SK-N-SH (cell line): ENCODE results near the gene STX1B. TPM values are rescaled to one million over a fixed set of nuclear protein-coding genes. Genes with fewer than 3 reads are reported as not detected.

Experiments used
- CTCF ChIA-PET: fragments of 300-600, 350-600 bp; formaldehyde crosslinking; extraction: SDS; loops from one replicate; lab custom pipeline; 2021; lab: Yijun Ruan, JAX
- POLR2A ChIA-PET: fragments of 350-600 bp; sonication (Branson Sonifier 250); formaldehyde crosslinking; extraction: SDS; loops from one replicate; lab custom pipeline; 2020; ENCODE audit warnings: antibody characterized with exemption, inconsistent platforms; lab: Yijun Ruan, JAX
- DNase-seq: peaks from one replicate; pipeline ENCODE4 v3.0.0; 2012
- H2AFZ ChIP-seq: fragments of 200-600 bp; sonication (generic); 2 replicates; pipeline ENCODE4 v1.8.1; 2016; ENCODE audit warnings: antibody characterized with exemption, mild to moderate bottlenecking, low read depth
- H3F3A ChIP-seq: fragments of 200-600 bp; sonication (generic); replicated peaks from 2 replicates; pipeline ENCODE3; 2016; ENCODE audit warnings: antibody characterized with exemption, mild to moderate bottlenecking; ENCODE audit not compliant: insufficient read depth
- H3K27ac ChIP-seq, 2 experiments: fragments of 200-500 bp in 1 of 2; fragments of 200-600 bp in 1 of 2; sonication (Bioruptor generic) in 1 of 2; sonication (generic), shearing (Covaris generic) in 1 of 2; 2 replicates each; pipeline versions ENCODE4 v1.5.1 to v1.6.1; 2014 to 2016; ENCODE audit warnings: low read depth in 2 of 2, inconsistent platforms in 1 of 2, low read length in 1 of 2, mild to moderate bottlenecking in 1 of 2, mixed read lengths in 1 of 2
- H3K27me3 ChIP-seq: fragments of 200-600 bp; sonication (generic), shearing (Covaris generic); 2 replicates; pipeline ENCODE4 v1.6.1; 2016; ENCODE audit warnings: mixed run types; ENCODE audit not compliant: insufficient read depth
- H3K36me3 ChIP-seq, 2 experiments: fragments of 200-500 bp in 1 of 2; fragments of 200-600 bp in 1 of 2; sonication (Bioruptor generic) in 1 of 2; sonication (generic) in 1 of 2; replicated peaks in 1 of 2; 2 replicates each; pipeline versions ENCODE3 to v1.5.1; 2014 to 2016; ENCODE audit warnings: low read length in 1 of 2, mild to moderate bottlenecking in 1 of 2; ENCODE audit not compliant: insufficient read depth in 2 of 2, control insufficient read depth in 1 of 2
- H3K4me1 ChIP-seq, 2 experiments: fragments of 200-500 bp in 1 of 2; fragments of 200-600 bp in 1 of 2; sonication (Bioruptor generic) in 1 of 2; sonication (generic), shearing (Covaris generic) in 1 of 2; 2 replicates each; pipeline versions ENCODE4 v1.5.1 to v1.6.1; 2014 to 2016; ENCODE audit warnings: low read depth in 1 of 2, low read length in 1 of 2, mixed run types in 1 of 2; ENCODE audit not compliant: insufficient read depth in 2 of 2, control insufficient read depth in 1 of 2
- H3K4me2 ChIP-seq: fragments of 200-600 bp; sonication (generic), shearing (Covaris generic); 2 replicates; pipeline ENCODE4 v1.6.1; 2017; ENCODE audit warnings: mixed run types
- H3K4me3 ChIP-seq, 2 experiments: fragments of 200-500 bp in 1 of 2; fragments of 200-600 bp in 1 of 2; sonication (Bioruptor generic) in 1 of 2; sonication (generic), shearing (Covaris generic) in 1 of 2; 2 replicates each; pipeline versions ENCODE4 v1.5.1 to v1.8.1; 2014 to 2016; ENCODE audit warnings: low read depth in 2 of 2, inconsistent platforms in 1 of 2, low read length in 1 of 2, mild to moderate bottlenecking in 1 of 2, mixed read lengths in 1 of 2, moderate library complexity in 1 of 2
- H3K79me2 ChIP-seq: fragments of 200-600 bp; sonication (generic); 2 replicates; pipeline ENCODE4 v1.8.1; 2017; ENCODE audit warnings: mild to moderate bottlenecking; ENCODE audit not compliant: insufficient read depth
- H3K9ac ChIP-seq: fragments of 200-600 bp; sonication (generic); 2 replicates; pipeline ENCODE4 v1.6.1; 2017; ENCODE audit warnings: mixed run types
- H3K9me2 ChIP-seq: fragments of 200-600 bp; sonication (generic); 2 replicates; pipeline ENCODE4 v1.6.1; 2017; ENCODE audit warnings: mixed run types
- H3K9me3 ChIP-seq: fragments of 200-600 bp; sonication (generic); 2 replicates; pipeline ENCODE4 v1.6.1; 2017; ENCODE audit warnings: mixed run types, mild to moderate bottlenecking, moderate library complexity
- H4K20me1 ChIP-seq: fragments of 200-600 bp; sonication (generic); 2 replicates; pipeline ENCODE4 v1.6.1; 2017; ENCODE audit warnings: mild to moderate bottlenecking, mixed run types; ENCODE audit not compliant: insufficient read depth
- CTCF ChIP-seq: fragments of 200-600 bp; sonication (generic); IDR thresholded peaks from 2 replicates; pipeline ENCODE4 v1.6.1; 2017; ENCODE audit warnings: antibody characterized with exemption, mild to moderate bottlenecking, moderate library complexity
- GABPA ChIP-seq: IDR thresholded peaks from 2 replicates; pipeline ENCODE4 v1.4.0; 2012; ENCODE audit warnings: low read depth, mild to moderate bottlenecking
- MXI1 ChIP-seq: IDR thresholded peaks from 2 replicates; pipeline ENCODE4 v1.6.1; 2012; ENCODE audit warnings: mild to moderate bottlenecking, low read depth, low read length, improper control_type of control experiment
- NRF1 ChIP-seq: IDR thresholded peaks from 2 replicates; pipeline ENCODE4 v1.6.1; 2012; ENCODE audit warnings: low read depth, mild to moderate bottlenecking, low read length
- REST ChIP-seq: IDR thresholded peaks from 2 replicates; pipeline ENCODE4 v1.6.1; 2012; ENCODE audit warnings: mild to moderate bottlenecking, low read depth, low read length, moderate library complexity
- SIN3A ChIP-seq: IDR thresholded peaks from 2 replicates; pipeline ENCODE4 v1.6.1; 2012; ENCODE audit warnings: low read depth, mild to moderate bottlenecking, low read length, moderate library complexity, borderline replicate concordance
- TAF1 ChIP-seq: IDR thresholded peaks from 2 replicates; pipeline ENCODE4 v1.6.1; 2012; ENCODE audit warnings: low read depth, mild to moderate bottlenecking, low read length, moderate library complexity, borderline replicate concordance
- WGBS: methylation state at CpG from one replicate; pipeline ENCODE4 v1.1.6; 2017; ENCODE audit warnings: low lambda C conversion rate; 5-methylcytosine and 5-hydroxymethylcytosine counted together
- polyA plus RNA-seq, 3 experiments: library from polyadenylated mRNA; depleted of rRNA; stranded (reverse); fragments of >200 nt; gene quantifications; 2 replicates each; pipeline ENCODE4 v1.2.3, GENCODE V29; 2012
- TF ChIP-seq, protein P1 (sequence below): IDR thresholded peaks from 2 replicates; pipeline ENCODE4 v1.4.0; 2012; ENCODE audit warnings: low read depth, borderline replicate concordance
- TF ChIP-seq, protein P2 (sequence below): fragments of 150-350 bp; IDR thresholded peaks from 2 replicates; pipeline ENCODE4 v1.6.1; 2017; ENCODE audit warnings: antibody characterized with exemption, low read length, low read depth, borderline replicate concordance
- TF ChIP-seq, protein P3 (sequence below): IDR thresholded peaks from 2 replicates; pipeline ENCODE4; 2012

STX1B gene
- polyA plus RNA-seq, 1 of the 3 experiments (the other 2 are of a cell fraction), result 21.2 TPM

- Histone ChIP-seq H3K36me3 (peaks cover 4 to 36% of the 10 kb centered on the region in 2 experiments), H3K27me3 (no peaks in the 10 kb centered on the region), H3K4me2 (no peak overlapping the region), H3F3A (peaks cover 5% of the 10 kb centered on the region), H3K27ac (no peak overlapping the region), H3K9me3 (no peaks in the 10 kb centered on the region), H3K9ac (no peak overlapping the region), H4K20me1 (no peaks in the 10 kb centered on the region), H3K79me2 (no peaks in the 10 kb centered on the region), H2AFZ (no peak overlapping the region), H3K9me2 (no peaks in the 10 kb centered on the region), H3K4me1 (peaks cover 3 to 4% of the 10 kb centered on the region in 2 experiments; a peak in 2 of 4 replicates), H3K4me3 (no peak overlapping the region)
- ChIA-PET POLR2A (no interaction called here), CTCF (no interaction called here)
- 93% methylated on average over 8 of the region's 29 CpGs for WGBS
- TF ChIP-seq NRF1 (no peak), TAF1 (no peak), CTCF (no peak), SIN3A (no peak), MXI1 (no peak), GABPA (no peak), REST (no peak)
- TF ChIP-seq, protein P1, sequence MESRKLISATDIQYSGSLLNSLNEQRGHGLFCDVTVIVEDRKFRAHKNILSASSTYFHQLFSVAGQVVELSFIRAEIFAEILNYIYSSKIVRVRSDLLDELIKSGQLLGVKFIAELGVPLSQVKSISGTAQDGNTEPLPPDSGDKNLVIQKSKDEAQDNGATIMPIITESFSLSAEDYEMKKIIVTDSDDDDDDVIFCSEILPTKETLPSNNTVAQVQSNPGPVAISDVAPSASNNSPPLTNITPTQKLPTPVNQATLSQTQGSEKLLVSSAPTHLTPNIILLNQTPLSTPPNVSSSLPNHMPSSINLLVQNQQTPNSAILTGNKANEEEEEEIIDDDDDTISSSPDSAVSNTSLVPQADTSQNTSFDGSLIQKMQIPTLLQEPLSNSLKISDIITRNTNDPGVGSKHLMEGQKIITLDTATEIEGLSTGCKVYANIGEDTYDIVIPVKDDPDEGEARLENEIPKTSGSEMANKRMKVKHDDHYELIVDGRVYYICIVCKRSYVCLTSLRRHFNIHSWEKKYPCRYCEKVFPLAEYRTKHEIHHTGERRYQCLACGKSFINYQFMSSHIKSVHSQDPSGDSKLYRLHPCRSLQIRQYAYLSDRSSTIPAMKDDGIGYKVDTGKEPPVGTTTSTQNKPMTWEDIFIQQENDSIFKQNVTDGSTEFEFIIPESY, result no peak
- TF ChIP-seq, protein P2, sequence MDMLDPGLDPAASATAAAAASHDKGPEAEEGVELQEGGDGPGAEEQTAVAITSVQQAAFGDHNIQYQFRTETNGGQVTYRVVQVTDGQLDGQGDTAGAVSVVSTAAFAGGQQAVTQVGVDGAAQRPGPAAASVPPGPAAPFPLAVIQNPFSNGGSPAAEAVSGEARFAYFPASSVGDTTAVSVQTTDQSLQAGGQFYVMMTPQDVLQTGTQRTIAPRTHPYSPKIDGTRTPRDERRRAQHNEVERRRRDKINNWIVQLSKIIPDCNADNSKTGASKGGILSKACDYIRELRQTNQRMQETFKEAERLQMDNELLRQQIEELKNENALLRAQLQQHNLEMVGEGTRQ, result no peak
- TF ChIP-seq, protein P3, sequence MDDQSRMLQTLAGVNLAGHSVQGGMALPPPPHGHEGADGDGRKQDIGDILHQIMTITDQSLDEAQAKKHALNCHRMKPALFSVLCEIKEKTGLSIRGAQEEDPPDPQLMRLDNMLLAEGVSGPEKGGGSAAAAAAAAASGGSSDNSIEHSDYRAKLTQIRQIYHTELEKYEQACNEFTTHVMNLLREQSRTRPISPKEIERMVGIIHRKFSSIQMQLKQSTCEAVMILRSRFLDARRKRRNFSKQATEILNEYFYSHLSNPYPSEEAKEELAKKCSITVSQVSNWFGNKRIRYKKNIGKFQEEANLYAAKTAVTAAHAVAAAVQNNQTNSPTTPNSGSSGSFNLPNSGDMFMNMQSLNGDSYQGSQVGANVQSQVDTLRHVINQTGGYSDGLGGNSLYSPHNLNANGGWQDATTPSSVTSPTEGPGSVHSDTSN, result no peak
- DNase-seq, result no peak
Measured at GRCh38 chr16:30980434-30980833, 30.0 kb downstream of the STX1B start.
